Neural cell (in vitro differentiated cells): Measurements from ENCODE around the gene SAE1. TPM values are rescaled to one million over a fixed set of nuclear protein-coding genes. Genes with fewer than 3 reads are reported as not detected.

ENCODE experiments used
- H2AFZ ChIP-seq: fragments of 200-600, 300-800 bp; sonication (generic), shearing (Covaris generic); 2 replicates; pipeline ENCODE4 v1.6.0; 2014; ENCODE audit warnings: low read depth, mild to moderate bottlenecking, antibody characterized with exemption, low read length, moderate library complexity
- H3F3A ChIP-seq: fragments of 200-600 bp; shearing (Covaris generic); 2 replicates; pipeline ENCODE4 v1.6.1; 2016; ENCODE audit warnings: mild to moderate bottlenecking, moderate library complexity, mixed read lengths, antibody characterized with exemption, low read length; ENCODE audit not compliant: insufficient read depth, poor library complexity, severe bottlenecking
- H3K27ac ChIP-seq: fragments of 200-600, 300-800 bp; sonication (generic), shearing (Covaris generic); 2 replicates; pipeline ENCODE4 v1.5.1; 2014; ENCODE audit warnings: mild to moderate bottlenecking, low read length, moderate library complexity
- H3K27me3 ChIP-seq: fragments of 300-800, 200-600 bp; sonication (generic), shearing (Covaris generic); 2 replicates; pipeline ENCODE4 v1.6.0; 2014; ENCODE audit warnings: mild to moderate bottlenecking, low read depth, low read length, moderate library complexity; ENCODE audit not compliant: insufficient read depth
- H3K36me3 ChIP-seq: fragments of 300-800, 200-600 bp; sonication (generic), shearing (Covaris generic); 2 replicates; pipeline ENCODE4 v1.5.1; 2014; ENCODE audit warnings: mild to moderate bottlenecking, antibody characterized with exemption, low read length, moderate library complexity; ENCODE audit not compliant: insufficient read depth
- H3K4me2 ChIP-seq: fragments of 300-800, 200-600 bp; sonication (generic), shearing (Covaris generic); 2 replicates; pipeline ENCODE4 v1.6.0; 2014; ENCODE audit warnings: mild to moderate bottlenecking, low read length
- H3K4me3 ChIP-seq: fragments of 300-800, 200-600 bp; sonication (generic), shearing (Covaris generic); 2 replicates; pipeline ENCODE4 v1.5.1; 2014; ENCODE audit warnings: mild to moderate bottlenecking, low read length, moderate library complexity
- H3K79me2 ChIP-seq: fragments of 200-600 bp; shearing (Covaris generic); replicated peaks from 2 replicates; pipeline ENCODE4 v1.6.0; 2014; ENCODE audit warnings: mild to moderate bottlenecking, low read length, moderate library complexity; ENCODE audit not compliant: insufficient read depth
- H3K9ac ChIP-seq: fragments of 300-800, 200-600 bp; sonication (generic), shearing (Covaris generic); 2 replicates; pipeline ENCODE4 v1.6.1; 2016; ENCODE audit warnings: mild to moderate bottlenecking, low read length, mixed read lengths
- H3K9me2 ChIP-seq: fragments of 200-600 bp; shearing (Covaris generic); 2 replicates; pipeline ENCODE4 v1.6.1; 2016; ENCODE audit warnings: mild to moderate bottlenecking, low read length, mixed read lengths; ENCODE audit not compliant: insufficient read depth
- H3K9me3 ChIP-seq: fragments of 200-600, 300-800 bp; sonication (generic), shearing (Covaris generic); 2 replicates; pipeline ENCODE4 v1.6.1; 2016; ENCODE audit warnings: mild to moderate bottlenecking, mixed run types, low read length, moderate library complexity, mixed read lengths
- H4K20me1 ChIP-seq: fragments of 200-600 bp; shearing (Covaris generic); 2 replicates; pipeline ENCODE4 v1.6.1; 2016; ENCODE audit warnings: mild to moderate bottlenecking, mixed run types; ENCODE audit not compliant: insufficient read depth
- EP300 ChIP-seq: fragments of 450-650 bp; conservative IDR thresholded peaks from 2 replicates; pipeline ENCODE4 v1.6.1; 2014; ENCODE audit warnings: antibody characterized with exemption, mild to moderate bottlenecking, moderate library complexity; ENCODE audit not compliant: poor library complexity, severe bottlenecking
- EZH2 ChIP-seq: fragments of 200-600, 300-800 bp; shearing (Covaris generic), sonication (generic); IDR thresholded peaks from 2 replicates; pipeline ENCODE4 v1.6.1; 2014; ENCODE audit warnings: antibody characterized with exemption, low read length, borderline replicate concordance, mild to moderate bottlenecking; ENCODE audit not compliant: insufficient read depth, poor library complexity, severe bottlenecking
- MXI1 ChIP-seq: fragments of 450-650 bp; conservative IDR thresholded peaks from 2 replicates; pipeline ENCODE4 v1.6.1; 2014; ENCODE audit warnings: antibody characterized with exemption, mild to moderate bottlenecking; ENCODE audit not compliant: poor library complexity, severe bottlenecking
- POLR2AphosphoS5 ChIP-seq: IDR thresholded peaks from 2 replicates; pipeline ENCODE4 v1.6.1; 2012
- RAD21 ChIP-seq: fragments of 450-650 bp; conservative IDR thresholded peaks from 2 replicates; pipeline ENCODE4 v1.6.1; 2014; ENCODE audit warnings: antibody characterized with exemption, mild to moderate bottlenecking, moderate library complexity
- SMC3 ChIP-seq: fragments of 450-650 bp; conservative IDR thresholded peaks from 2 replicates; pipeline ENCODE4 v1.6.1; 2014; ENCODE audit warnings: antibody characterized with exemption, mild to moderate bottlenecking, moderate library complexity; ENCODE audit not compliant: poor library complexity
- TAF1 ChIP-seq: IDR thresholded peaks from 2 replicates; pipeline ENCODE4 v1.6.1; 2012; ENCODE audit warnings: low read depth
- polyA plus RNA-seq: library from polyadenylated mRNA; depleted of rRNA; stranded (reverse); fragments of >200 nt; gene quantifications from 2 replicates; pipeline ENCODE4 v1.2.3, GENCODE V29; 2014
- TF ChIP-seq, protein P1 (sequence below): IDR thresholded peaks from 2 replicates; pipeline ENCODE4 v1.6.1; 2012; ENCODE audit warnings: borderline replicate concordance
- TF ChIP-seq, protein P2 (sequence below): fragments of 450-650 bp; IDR thresholded peaks from 2 replicates; pipeline ENCODE4 v1.5.1; 2014; ENCODE audit warnings: antibody characterized with exemption, mild to moderate bottlenecking, moderate library complexity; ENCODE audit not compliant: poor library complexity, severe bottlenecking

SAE1 gene
- polyA plus RNA-seq, 1 donor from 2014 or later: 178 TPM

DNA sequence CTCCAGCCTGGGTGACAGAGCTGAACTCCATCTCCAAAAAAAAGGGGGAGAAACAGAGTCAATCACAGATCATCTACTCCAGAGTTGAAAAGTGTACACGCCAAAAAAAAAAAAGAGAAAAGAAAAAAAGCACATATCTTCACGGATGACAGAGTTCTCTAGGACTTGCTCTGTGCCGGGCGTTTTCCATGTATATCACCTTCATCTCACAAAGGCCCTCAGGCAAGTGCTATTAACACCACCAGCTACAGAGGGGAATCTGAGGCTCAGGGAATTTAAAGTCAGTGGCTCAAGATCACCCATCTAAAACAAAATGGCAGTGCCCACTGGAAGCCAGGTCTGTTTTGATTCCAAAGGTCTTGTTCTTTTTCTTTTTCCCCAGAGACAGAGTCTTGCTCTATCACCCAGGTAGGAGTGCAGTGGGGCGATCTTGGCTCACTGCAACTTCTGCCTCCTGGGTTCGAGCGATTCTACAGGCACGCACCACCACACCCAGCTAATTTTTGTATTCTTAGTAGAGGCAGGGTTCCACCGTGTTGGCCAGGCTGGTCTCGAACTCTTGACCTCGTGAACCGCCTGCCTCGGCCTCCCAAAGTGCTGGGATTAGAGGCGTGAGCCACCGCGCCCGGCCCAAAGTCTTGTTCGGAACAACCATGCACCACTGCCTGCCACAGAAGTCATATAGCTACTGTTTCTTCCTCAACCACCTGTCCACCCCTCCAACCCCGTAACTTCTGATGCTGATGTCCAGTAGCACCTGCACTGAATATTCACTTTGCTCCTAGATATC is 42.2 kb downstream of the SAE1 start:
- no peaks in the 10 kb centered on the region for H3K9me3 ChIP-seq

DNA sequence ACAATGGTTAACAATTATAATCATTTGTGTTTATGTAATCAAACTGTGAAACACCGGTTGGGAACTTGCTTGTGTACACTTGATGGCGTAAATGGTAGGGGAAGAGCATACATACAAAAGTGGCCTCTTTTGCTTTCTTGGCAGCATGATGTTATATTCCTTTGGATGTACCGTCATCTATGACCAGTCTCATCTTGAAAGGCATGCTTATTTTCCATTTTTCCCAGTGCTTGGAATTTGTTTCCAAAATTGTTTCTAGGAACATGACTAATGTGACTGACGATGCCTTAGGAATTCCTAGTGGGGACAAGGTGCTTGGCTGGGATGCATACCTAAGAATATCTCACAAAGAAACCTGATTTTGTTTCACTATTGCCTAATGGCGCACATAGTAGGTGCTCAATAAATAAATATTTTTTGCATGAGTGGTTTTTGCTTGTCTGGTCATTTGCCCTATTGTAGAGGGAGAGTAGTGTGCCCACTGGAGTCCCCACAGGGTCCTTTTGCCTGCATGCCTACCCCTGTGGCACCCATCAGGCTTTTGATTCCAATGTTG is 45.5 kb downstream of the SAE1 start:
- H3K4me2 ChIP-seq: no peak overlapping the region
- no peaks in the 10 kb centered on the region for H3K9me3 ChIP-seq
- H2AFZ ChIP-seq: no peak overlapping the region
- H3K36me3 ChIP-seq: peaks cover 5% of the 10 kb centered on the region
- no peak for TF ChIP-seq POLR2AphosphoS5
- TF ChIP-seq RAD21: no peak
- no peak for TF ChIP-seq TAF1
- no peak for TF ChIP-seq EZH2
- TF ChIP-seq, protein P1, sequence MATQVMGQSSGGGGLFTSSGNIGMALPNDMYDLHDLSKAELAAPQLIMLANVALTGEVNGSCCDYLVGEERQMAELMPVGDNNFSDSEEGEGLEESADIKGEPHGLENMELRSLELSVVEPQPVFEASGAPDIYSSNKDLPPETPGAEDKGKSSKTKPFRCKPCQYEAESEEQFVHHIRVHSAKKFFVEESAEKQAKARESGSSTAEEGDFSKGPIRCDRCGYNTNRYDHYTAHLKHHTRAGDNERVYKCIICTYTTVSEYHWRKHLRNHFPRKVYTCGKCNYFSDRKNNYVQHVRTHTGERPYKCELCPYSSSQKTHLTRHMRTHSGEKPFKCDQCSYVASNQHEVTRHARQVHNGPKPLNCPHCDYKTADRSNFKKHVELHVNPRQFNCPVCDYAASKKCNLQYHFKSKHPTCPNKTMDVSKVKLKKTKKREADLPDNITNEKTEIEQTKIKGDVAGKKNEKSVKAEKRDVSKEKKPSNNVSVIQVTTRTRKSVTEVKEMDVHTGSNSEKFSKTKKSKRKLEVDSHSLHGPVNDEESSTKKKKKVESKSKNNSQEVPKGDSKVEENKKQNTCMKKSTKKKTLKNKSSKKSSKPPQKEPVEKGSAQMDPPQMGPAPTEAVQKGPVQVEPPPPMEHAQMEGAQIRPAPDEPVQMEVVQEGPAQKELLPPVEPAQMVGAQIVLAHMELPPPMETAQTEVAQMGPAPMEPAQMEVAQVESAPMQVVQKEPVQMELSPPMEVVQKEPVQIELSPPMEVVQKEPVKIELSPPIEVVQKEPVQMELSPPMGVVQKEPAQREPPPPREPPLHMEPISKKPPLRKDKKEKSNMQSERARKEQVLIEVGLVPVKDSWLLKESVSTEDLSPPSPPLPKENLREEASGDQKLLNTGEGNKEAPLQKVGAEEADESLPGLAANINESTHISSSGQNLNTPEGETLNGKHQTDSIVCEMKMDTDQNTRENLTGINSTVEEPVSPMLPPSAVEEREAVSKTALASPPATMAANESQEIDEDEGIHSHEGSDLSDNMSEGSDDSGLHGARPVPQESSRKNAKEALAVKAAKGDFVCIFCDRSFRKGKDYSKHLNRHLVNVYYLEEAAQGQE: no peak
- TF ChIP-seq MXI1: no peak
- TF ChIP-seq EP300: no peak
- no peak for TF ChIP-seq SMC3
- TF ChIP-seq, protein P2, sequence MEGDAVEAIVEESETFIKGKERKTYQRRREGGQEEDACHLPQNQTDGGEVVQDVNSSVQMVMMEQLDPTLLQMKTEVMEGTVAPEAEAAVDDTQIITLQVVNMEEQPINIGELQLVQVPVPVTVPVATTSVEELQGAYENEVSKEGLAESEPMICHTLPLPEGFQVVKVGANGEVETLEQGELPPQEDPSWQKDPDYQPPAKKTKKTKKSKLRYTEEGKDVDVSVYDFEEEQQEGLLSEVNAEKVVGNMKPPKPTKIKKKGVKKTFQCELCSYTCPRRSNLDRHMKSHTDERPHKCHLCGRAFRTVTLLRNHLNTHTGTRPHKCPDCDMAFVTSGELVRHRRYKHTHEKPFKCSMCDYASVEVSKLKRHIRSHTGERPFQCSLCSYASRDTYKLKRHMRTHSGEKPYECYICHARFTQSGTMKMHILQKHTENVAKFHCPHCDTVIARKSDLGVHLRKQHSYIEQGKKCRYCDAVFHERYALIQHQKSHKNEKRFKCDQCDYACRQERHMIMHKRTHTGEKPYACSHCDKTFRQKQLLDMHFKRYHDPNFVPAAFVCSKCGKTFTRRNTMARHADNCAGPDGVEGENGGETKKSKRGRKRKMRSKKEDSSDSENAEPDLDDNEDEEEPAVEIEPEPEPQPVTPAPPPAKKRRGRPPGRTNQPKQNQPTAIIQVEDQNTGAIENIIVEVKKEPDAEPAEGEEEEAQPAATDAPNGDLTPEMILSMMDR: no peak
- H4K20me1 ChIP-seq: no peaks in the 10 kb centered on the region
- no peaks in the 10 kb centered on the region for H3F3A ChIP-seq
- H3K4me3 ChIP-seq: no peak overlapping the region
- H3K9me2 ChIP-seq: no peaks in the 10 kb centered on the region
- H3K9ac ChIP-seq: no peak overlapping the region
- H3K27me3 ChIP-seq: no peaks in the 10 kb centered on the region
- H3K79me2 ChIP-seq: no peaks in the 10 kb centered on the region
- H3K27ac ChIP-seq: no peak overlapping the region

More for the DNA sequence above, 42.2 kb downstream of the SAE1 start:
- peaks cover 5% of the 10 kb centered on the region for H3K36me3 ChIP-seq
- no peak overlapping the region for H3K27ac ChIP-seq
- H4K20me1 ChIP-seq: no peaks in the 10 kb centered on the region
- no peaks in the 10 kb centered on the region for H3F3A ChIP-seq
- no peaks in the 10 kb centered on the region for H3K79me2 ChIP-seq
- no peak overlapping the region for H3K4me3 ChIP-seq
- H3K9ac ChIP-seq: no peak overlapping the region
- H2AFZ ChIP-seq: no peak overlapping the region
- H3K9me2 ChIP-seq: no peaks in the 10 kb centered on the region
- H3K4me2 ChIP-seq: no peak overlapping the region
- TF ChIP-seq POLR2AphosphoS5: no peak
- TF ChIP-seq MXI1: no peak
- TF ChIP-seq EZH2: no peak
- TF ChIP-seq RAD21: no peak
- TF ChIP-seq TAF1: no peak
- TF ChIP-seq SMC3: no peak
- no peak for TF ChIP-seq EP300
- TF ChIP-seq, protein P1: no peak
- TF ChIP-seq, protein P2: no peak
- no peaks in the 10 kb centered on the region for H3K27me3 ChIP-seq
